ENCODE data around the gene POLR2J. TPM values are rescaled to one million over a fixed set of nuclear protein-coding genes. Genes with fewer than 3 reads are reported as not detected.

POLR2J gene
- total and polyA plus RNA-seq, 10 of the 15 experiments (the other 5 are each of a cell fraction or from before 2014, with no cell fraction given): 16.4 to 119 (median 77.4) TPM

DNA sequence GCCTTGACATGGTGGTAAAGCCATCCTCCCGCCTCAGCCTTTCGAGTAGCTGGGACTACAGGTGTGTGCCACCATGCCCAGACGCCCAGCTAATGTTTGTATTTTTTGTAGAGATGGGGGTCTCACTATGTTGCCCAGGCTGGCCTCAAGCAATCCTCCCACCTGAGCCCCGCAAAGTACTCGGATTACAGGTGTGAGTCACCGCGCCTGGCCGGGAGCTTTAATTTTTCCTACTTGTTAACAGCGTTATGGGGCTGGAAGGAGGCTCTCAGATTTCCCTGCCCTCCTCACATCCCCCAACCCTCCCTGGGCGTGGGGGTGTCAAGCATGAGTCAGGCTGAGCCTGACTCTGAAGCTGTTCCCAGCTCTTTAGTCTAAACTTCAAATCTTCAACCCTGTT is 22.4 kb downstream of the POLR2J start (continued):
- no peak for TF ChIP-seq ZNF207 (IDR thresholded peaks at IDR 0.05; ENCODE audit: borderline replicate concordance)
- no peak for TF ChIP-seq TCF12 (IDR thresholded peaks at IDR 0.05; ENCODE audit: low read depth, low read length)
- no peak for TF ChIP-seq IRF3 (IDR thresholded peaks at IDR 0.05)
- no peak for TF ChIP-seq RFX5 (IDR thresholded peaks at IDR 0.05; ENCODE audit: low read depth, low read length)
- TF ChIP-seq MAX (IDR thresholded peaks at IDR 0.05; ENCODE audit: low read depth, low read length): no peak
- TF ChIP-seq EP300 (IDR thresholded peaks at IDR 0.05; ENCODE audit: borderline replicate concordance in 1 of 2, control insufficient read depth in 1 of 2, low read depth in 2 of 2, low read length in 2 of 2): no peak
- TF ChIP-seq, protein P1, sequence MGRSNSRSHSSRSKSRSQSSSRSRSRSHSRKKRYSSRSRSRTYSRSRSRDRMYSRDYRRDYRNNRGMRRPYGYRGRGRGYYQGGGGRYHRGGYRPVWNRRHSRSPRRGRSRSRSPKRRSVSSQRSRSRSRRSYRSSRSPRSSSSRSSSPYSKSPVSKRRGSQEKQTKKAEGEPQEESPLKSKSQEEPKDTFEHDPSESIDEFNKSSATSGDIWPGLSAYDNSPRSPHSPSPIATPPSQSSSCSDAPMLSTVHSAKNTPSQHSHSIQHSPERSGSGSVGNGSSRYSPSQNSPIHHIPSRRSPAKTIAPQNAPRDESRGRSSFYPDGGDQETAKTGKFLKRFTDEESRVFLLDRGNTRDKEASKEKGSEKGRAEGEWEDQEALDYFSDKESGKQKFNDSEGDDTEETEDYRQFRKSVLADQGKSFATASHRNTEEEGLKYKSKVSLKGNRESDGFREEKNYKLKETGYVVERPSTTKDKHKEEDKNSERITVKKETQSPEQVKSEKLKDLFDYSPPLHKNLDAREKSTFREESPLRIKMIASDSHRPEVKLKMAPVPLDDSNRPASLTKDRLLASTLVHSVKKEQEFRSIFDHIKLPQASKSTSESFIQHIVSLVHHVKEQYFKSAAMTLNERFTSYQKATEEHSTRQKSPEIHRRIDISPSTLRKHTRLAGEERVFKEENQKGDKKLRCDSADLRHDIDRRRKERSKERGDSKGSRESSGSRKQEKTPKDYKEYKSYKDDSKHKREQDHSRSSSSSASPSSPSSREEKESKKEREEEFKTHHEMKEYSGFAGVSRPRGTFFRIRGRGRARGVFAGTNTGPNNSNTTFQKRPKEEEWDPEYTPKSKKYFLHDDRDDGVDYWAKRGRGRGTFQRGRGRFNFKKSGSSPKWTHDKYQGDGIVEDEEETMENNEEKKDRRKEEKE (IDR thresholded peaks at IDR 0.05): no peak
- TF ChIP-seq ZNF384 (IDR thresholded peaks at IDR 0.05; ENCODE audit: borderline replicate concordance, low read depth, low read length): no peak
- TF ChIP-seq NFYA (IDR thresholded peaks at IDR 0.05; ENCODE audit: borderline replicate concordance, low read depth, low read length): no peak
